ENCODE data around the gene PRKCE.
"Not testable (repeated sequence)": the region's sequence is repeated elsewhere in the genome, so short reads cannot be mapped to it uniquely, and the experiment has no call there.

Gene PRKCE

DNA sequence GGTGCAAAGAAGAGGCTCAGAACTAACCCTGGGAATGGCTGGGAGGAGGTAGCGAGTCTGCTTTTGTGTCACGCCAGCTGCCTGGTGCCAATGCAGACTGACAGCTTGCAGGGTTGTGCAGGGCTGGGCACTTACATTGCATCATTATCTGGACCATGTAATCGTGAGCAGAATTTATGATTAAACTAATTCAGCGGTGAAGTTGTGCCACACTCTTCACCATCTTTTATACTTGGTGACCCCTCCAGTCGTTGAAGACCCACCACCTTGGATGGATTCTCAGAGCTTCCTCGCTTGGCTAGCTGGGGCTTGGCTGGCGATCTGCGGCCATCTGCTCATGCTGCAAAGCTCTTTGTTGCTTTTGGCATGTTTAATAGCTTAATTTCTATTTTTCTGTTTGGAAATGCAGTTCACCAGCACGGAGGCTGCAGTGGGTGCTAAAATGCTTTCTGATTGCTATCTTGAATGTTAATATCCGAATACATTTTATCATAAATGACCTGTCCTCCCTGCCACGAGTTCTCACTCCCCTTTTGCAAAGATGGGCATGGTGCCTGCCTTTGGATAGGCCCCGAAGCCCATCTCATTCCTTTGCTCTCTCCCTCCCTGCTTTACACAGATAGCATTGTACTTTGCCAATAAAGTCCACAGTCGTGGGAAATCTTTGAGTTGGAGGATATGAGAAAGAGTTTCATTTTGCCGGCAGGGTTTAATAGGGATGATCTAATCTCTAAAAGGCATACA, 188.2 kb downstream of the PRKCE start:
- no peak for DNase-seq (ENCODE audit: low read depth)

DNA sequence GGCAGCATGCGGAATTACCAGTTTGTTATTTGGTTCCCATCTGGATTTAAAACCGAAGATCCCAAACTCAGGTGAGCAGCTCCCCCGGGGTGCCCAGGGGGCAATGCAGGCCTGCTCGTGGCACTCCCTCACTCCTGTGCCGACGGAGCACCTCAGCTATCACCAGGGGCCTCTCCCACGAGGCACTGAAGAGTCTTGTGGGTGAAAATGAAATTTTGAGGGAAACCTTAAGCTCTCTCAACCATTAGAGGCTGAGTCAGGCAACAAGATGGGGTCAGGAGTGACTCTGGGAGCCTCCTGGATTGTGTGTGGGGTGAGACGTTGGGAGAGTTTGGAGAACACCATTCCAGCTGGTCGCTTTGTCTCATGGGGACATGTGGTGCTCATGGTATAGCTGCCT, 189.0 kb downstream of the PRKCE start:
- DNase-seq (ENCODE audit: low read depth) = no peak

- DNase-seq (ENCODE audit: low read depth) = no peak
Observed at GRCh38 chr2:45841752-45842407, 190.4 kb downstream of the PRKCE start.

GRCh38 chr2:45843136-45843535, 191.7 kb downstream of the PRKCE start:
- no peak for DNase-seq (ENCODE audit: low read depth)

DNA sequence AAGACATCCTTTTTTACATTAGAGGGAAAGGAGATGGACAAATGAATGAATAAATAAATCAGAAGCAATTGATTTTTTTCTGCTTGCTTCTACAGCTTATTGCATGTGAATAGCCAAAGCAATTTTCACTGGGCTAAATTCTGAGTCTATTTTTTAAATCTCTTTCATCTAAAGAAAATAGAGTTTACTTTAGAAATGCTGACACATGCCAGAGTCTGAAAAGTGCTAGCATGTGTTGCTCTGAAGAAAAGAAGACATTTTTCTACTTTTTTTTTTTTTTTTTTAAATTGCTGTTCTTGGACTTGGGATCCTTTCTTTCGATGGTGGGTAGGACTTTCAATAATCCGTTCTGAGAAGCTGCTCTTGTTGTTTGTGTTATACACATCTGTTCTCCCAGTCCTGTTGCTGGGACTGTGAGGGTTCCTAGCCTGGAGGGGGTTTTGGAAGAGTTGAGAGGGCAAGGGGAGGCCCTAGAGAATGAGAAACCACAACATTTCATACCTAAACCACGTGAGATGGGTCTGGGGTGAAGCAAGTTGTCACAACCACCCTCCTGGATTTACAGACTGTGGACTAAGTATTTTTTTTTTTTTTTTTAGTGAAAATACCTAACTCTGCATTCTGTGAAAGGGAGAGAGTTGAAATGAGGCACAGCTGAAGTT, 193.5 kb downstream of the PRKCE start:
- no peak for DNase-seq (ENCODE audit: low read depth)

GRCh38 chr2:45845566-45845965, 194.1 kb downstream of the PRKCE start:
- DNase-seq (ENCODE audit: low read depth) = no peak

DNA sequence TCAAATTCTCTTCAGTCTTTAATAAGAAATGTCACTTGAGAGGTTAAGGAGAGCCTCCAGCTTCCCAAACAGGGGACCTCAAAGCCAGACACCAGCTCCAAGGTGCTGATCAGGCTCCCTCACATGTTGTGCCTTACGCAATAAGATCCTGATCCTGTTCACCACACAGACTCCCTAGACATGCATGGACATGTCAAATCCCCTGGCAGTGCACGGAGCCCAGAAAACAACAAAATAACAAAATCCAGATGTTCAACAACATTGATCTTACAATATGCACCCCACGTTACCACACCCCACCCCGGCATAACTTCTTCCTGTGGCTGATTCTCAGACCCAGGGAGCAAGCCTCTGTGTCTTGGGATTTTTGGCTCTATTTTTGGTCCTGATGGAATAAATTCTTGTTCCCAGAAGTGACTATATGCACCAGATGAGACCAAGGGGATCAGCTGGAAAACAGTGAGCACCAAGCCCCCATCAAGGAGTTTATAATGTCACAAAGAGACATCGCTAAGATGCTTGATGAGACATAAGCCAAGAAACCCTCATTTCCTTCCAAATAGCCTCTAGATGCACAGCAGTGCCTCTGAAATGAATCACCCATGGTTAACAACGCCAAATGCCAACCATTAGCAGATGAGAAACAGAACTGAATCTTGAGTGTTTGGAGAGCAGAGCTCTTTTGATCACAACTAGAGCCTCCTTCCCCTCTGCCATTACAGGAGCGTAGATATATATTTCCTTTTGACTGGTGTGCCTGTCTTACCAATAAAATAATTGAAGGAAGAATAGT, 198.2 kb downstream of the PRKCE start:
- DNase-seq (ENCODE audit: low read depth) = no peak

GRCh38 chr2:45850558-45850957, 199.1 kb downstream of the PRKCE start:
- no peak for DNase-seq (ENCODE audit: low read depth)

- no peak for DNase-seq (ENCODE audit: low read depth)
Observed at GRCh38 chr2:45851111-45851510, 199.6 kb downstream of the PRKCE start.

- no peak for DNase-seq (ENCODE audit: low read depth)
Observed at GRCh38 chr2:45851576-45852304, 200.3 kb downstream of the PRKCE start.

DNA sequence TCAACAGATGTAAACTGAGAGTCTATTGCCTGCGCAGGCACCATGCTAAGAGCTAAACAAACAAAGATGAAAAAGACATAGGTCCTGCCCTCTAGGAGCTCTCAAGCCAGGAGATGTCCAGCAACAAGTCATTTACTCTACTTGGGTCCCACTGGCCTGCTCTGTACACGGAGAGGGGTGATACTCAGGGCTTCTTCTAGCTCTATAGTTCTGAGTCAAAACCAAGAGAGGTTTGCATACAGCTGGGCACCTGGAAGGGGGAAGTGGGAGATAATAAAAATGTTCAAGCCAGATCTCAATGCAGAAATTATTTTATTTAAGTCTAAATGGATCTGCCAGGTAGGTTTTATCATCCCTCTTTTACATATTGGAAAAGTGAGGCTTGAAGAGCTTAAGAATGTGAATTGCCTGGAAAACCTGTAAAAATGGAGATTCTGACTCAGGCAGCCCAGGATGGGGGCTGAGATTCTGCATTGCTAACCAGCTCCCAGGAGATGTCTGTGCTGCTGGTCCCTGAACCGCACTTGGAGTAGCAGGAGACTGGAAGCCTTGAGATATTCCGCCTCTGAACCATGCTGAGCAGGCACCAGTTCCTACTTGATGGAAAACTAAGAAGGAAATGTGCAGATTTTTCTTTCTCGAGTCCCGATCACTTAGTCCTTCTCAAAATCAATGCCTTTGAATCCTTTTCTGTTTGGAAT, 201.1 kb downstream of the PRKCE start:
- DNase-seq (ENCODE audit: low read depth) = no peak

- no peak for DNase-seq (ENCODE audit: low read depth)
Observed at GRCh38 chr2:45855374-45855773, 203.9 kb downstream of the PRKCE start.

GRCh38 chr2:45856391-45857274, 205.2 kb downstream of the PRKCE start:
- no peak for DNase-seq (ENCODE audit: low read depth)

- DNase-seq (ENCODE audit: low read depth) = no peak
Observed at GRCh38 chr2:45857275-45857609, 205.8 kb downstream of the PRKCE start.

GRCh38 chr2:45857867-45858520, 206.5 kb downstream of the PRKCE start:
- DNase-seq (ENCODE audit: low read depth) = no peak

- DNase-seq (ENCODE audit: low read depth) = not testable (repeated sequence)
Observed at GRCh38 chr2:45858872-45859271, 207.4 kb downstream of the PRKCE start.

GRCh38 chr2:45859682-45860081, 208.2 kb downstream of the PRKCE start:
- DNase-seq (ENCODE audit: low read depth) = no peak

GRCh38 chr2:45860136-45861121, 209.0 kb downstream of the PRKCE start:
- no peak for DNase-seq (ENCODE audit: low read depth)

All from activated T-cell treated with anti-CD3 and anti-CD28 coated beads for 1 hour (primary cell).